D341Med (cell line): Measurements from ENCODE around the gene RCAN1.
"Not testable (repeated sequence)": the region's sequence is repeated elsewhere in the genome, so short reads cannot be mapped to it uniquely, and the experiment has no call there.

Source experiments
- DNase-seq: peaks from one replicate; pipeline ENCODE4 v3.0.0; 2012; ENCODE audit warnings: low spot score

RCAN1 gene

GRCh38 chr21:34568801-34569200 is 46.1 kb downstream of the RCAN1 start:
- not testable (repeated sequence) for DNase-seq

GRCh38 chr21:34567604-34568155 is 47.2 kb downstream of the RCAN1 start:
- DNase-seq, result no peak

GRCh38 chr21:34565238-34565637 is 49.7 kb downstream of the RCAN1 start:
- DNase-seq, result no peak

GRCh38 chr21:34563370-34563769 is 51.5 kb downstream of the RCAN1 start:
- DNase-seq, result not testable (repeated sequence)

- DNase-seq, result no peak
Measured at GRCh38 chr21:34561806-34562205, 53.1 kb downstream of the RCAN1 start.

GRCh38 chr21:34560609-34561008 is 54.3 kb downstream of the RCAN1 start:
- no peak for DNase-seq

- no peak for DNase-seq
Measured at GRCh38 chr21:34560021-34560420, 54.9 kb downstream of the RCAN1 start.

- DNase-seq, result no peak
Measured at GRCh38 chr21:34559089-34559631, 55.8 kb downstream of the RCAN1 start.

- no peak for DNase-seq
Measured at GRCh38 chr21:34558166-34558565, 56.7 kb downstream of the RCAN1 start.

- no peak for DNase-seq
Measured at GRCh38 chr21:34557261-34557660, 57.7 kb downstream of the RCAN1 start.

- DNase-seq, result not testable (repeated sequence)
Measured at GRCh38 chr21:34554670-34555069, 60.2 kb downstream of the RCAN1 start.

- DNase-seq, result no peak
Measured at GRCh38 chr21:34554227-34554626, 60.7 kb downstream of the RCAN1 start.

GRCh38 chr21:34553151-34553952 is 61.6 kb downstream of the RCAN1 start:
- DNase-seq, result no peak

- DNase-seq, result no peak
Measured at GRCh38 chr21:34552360-34553098, 62.4 kb downstream of the RCAN1 start.

- no peak for DNase-seq
Measured at GRCh38 chr21:34550182-34550799, 64.6 kb downstream of the RCAN1 start.

GRCh38 chr21:34548781-34549376 is 66.0 kb downstream of the RCAN1 start:
- no peak for DNase-seq

- no peak for DNase-seq
Measured at GRCh38 chr21:34546542-34546941, 68.4 kb downstream of the RCAN1 start.

GRCh38 chr21:34545079-34545884 is 69.6 kb downstream of the RCAN1 start:
- DNase-seq, result no peak

- peak; percentile 58 for DNase-seq
Measured at GRCh38 chr21:34544032-34544496, 70.8 kb downstream of the RCAN1 start.

- no peak for DNase-seq
Measured at GRCh38 chr21:34543017-34543416, 71.9 kb downstream of the RCAN1 start.

- DNase-seq, result no peak
Measured at GRCh38 chr21:34540206-34540605, 74.7 kb downstream of the RCAN1 start.
